Measurements from ENCODE around the gene ARPC2. TPM values are rescaled to one million over a fixed set of nuclear protein-coding genes. Genes with fewer than 3 reads are reported as not detected.

Gene ARPC2
- total and polyA plus RNA-seq, 2 of the 13 experiments (the other 11 are each of a cell fraction or from before 2014, with no cell fraction given): 168 to 303 TPM

DNA sequence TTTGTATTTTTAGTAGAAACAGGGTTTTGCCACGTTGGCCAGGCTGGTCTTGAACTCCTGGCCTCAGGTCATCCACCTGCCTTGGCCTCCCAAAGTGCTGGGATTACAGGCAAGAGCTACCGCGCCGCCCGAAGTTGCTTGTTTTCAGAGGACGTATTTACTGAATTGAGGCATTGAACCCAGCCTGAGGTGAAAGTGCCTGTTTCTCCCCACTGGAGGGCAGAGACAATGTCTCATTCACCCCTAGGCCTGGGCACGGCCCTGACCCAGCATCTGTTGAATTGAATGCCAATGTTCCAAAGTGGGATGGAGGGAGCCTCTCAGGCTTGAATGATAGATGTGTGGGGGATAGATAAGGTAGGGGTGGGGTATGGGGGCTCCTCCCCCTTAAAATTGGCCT lies 79.9 kb downstream of the ARPC2 start (continued):
- TF ChIP-seq, protein P1, sequence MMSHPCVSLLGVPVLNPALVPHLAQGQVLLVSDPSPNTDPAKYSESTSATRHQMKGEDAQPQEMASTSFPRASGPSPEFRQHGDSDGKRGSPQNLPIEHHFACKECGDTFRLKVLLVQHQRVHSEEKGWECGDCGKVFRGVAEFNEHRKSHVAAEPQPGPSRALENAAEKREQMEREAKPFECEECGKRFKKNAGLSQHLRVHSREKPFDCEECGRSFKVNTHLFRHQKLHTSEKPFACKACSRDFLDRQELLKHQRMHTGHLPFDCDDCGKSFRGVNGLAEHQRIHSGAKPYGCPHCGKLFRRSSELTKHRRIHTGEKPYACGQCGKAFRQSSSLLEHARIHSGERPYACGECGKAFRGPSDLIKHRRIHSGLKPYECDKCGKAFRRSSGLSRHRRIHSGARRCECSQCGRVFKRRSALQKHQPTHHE (CRISPR knock-in tag; IDR thresholded peaks at IDR 0.05; ENCODE audit: borderline replicate concordance): no peak
- no peak for TF ChIP-seq ZNF230 (CRISPR knock-in tag; IDR thresholded peaks at IDR 0.05)
- no peak for TF ChIP-seq MTA1 (CRISPR knock-in tag; IDR thresholded peaks at IDR 0.05; ENCODE audit: borderline replicate concordance)
- peak; percentile 88; the same call in 1 of the 2 replicates for TF ChIP-seq THRA (CRISPR knock-in tag; IDR thresholded peaks at IDR 0.05; ENCODE audit: borderline replicate concordance)
- no peak for TF ChIP-seq NCOA1 (CRISPR knock-in tag; IDR thresholded peaks at IDR 0.05)
- TF ChIP-seq, protein P2, sequence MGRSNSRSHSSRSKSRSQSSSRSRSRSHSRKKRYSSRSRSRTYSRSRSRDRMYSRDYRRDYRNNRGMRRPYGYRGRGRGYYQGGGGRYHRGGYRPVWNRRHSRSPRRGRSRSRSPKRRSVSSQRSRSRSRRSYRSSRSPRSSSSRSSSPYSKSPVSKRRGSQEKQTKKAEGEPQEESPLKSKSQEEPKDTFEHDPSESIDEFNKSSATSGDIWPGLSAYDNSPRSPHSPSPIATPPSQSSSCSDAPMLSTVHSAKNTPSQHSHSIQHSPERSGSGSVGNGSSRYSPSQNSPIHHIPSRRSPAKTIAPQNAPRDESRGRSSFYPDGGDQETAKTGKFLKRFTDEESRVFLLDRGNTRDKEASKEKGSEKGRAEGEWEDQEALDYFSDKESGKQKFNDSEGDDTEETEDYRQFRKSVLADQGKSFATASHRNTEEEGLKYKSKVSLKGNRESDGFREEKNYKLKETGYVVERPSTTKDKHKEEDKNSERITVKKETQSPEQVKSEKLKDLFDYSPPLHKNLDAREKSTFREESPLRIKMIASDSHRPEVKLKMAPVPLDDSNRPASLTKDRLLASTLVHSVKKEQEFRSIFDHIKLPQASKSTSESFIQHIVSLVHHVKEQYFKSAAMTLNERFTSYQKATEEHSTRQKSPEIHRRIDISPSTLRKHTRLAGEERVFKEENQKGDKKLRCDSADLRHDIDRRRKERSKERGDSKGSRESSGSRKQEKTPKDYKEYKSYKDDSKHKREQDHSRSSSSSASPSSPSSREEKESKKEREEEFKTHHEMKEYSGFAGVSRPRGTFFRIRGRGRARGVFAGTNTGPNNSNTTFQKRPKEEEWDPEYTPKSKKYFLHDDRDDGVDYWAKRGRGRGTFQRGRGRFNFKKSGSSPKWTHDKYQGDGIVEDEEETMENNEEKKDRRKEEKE (IDR thresholded peaks at IDR 0.05): no peak
- TF ChIP-seq ZBTB38 (CRISPR knock-in tag; IDR thresholded peaks at IDR 0.05): 0 out of 2 replicates have a peak, but pooled peaks have one; percentile 19
- TF ChIP-seq FIP1L1 (IDR thresholded peaks at IDR 0.05; ENCODE audit: borderline replicate concordance, insufficient read depth, low read depth, low read length): no peak
- no peak for TF ChIP-seq ZNF747 (CRISPR knock-in tag; IDR thresholded peaks at IDR 0.05; ENCODE audit: borderline replicate concordance)
- no peak for TF ChIP-seq ZBTB20 (CRISPR knock-in tag; IDR thresholded peaks at IDR 0.05; ENCODE audit: borderline replicate concordance, low read depth)
- 0 out of 2 replicates have a peak, but pooled peaks have one; percentile 44 for TF ChIP-seq CC2D1A (CRISPR knock-in tag; IDR thresholded peaks at IDR 0.05)
- no peak for TF ChIP-seq YEATS4 (CRISPR knock-in tag; IDR thresholded peaks at IDR 0.05; ENCODE audit: borderline replicate concordance)
- TF ChIP-seq GABPB1 (CRISPR knock-in tag; IDR thresholded peaks at IDR 0.05): no peak
- TF ChIP-seq AKAP8 (CRISPR knock-in tag; IDR thresholded peaks at IDR 0.05): no peak
- no peak for TF ChIP-seq PRMT3 (CRISPR knock-in tag; IDR thresholded peaks at IDR 0.05; ENCODE audit: borderline replicate concordance, low read depth)
- peak; percentile 5; the same call in 1 of the 2 replicates for TF ChIP-seq PITX1 (CRISPR knock-in tag; IDR thresholded peaks at IDR 0.05)
- TF ChIP-seq HOXD1 (CRISPR knock-in tag; IDR thresholded peaks at IDR 0.05): 0 out of 2 replicates have a peak, but pooled peaks have one; percentile 37
- peak; percentile 42; the same call in 1 of the 2 replicates for TF ChIP-seq HDAC2 (CRISPR knock-in tag; IDR thresholded peaks at IDR 0.05)
- no peak for TF ChIP-seq GRHL1 (CRISPR knock-in tag; conservative IDR thresholded peaks at IDR 0.05)
- no peak for TF ChIP-seq SP140L (CRISPR knock-in tag; IDR thresholded peaks at IDR 0.05; ENCODE audit: borderline replicate concordance)
- 0 out of 2 replicates have a peak, but pooled peaks have one; percentile 10 for TF ChIP-seq TBX3 (IDR thresholded peaks at IDR 0.05; ENCODE audit: borderline replicate concordance)
- TF ChIP-seq NFYB (CRISPR knock-in tag; IDR thresholded peaks at IDR 0.05): no peak
- TF ChIP-seq ZNF354B (CRISPR knock-in tag; IDR thresholded peaks at IDR 0.05): no peak
